ENCODE results near the gene AFAP1L2.

AFAP1L2 gene

DNA sequence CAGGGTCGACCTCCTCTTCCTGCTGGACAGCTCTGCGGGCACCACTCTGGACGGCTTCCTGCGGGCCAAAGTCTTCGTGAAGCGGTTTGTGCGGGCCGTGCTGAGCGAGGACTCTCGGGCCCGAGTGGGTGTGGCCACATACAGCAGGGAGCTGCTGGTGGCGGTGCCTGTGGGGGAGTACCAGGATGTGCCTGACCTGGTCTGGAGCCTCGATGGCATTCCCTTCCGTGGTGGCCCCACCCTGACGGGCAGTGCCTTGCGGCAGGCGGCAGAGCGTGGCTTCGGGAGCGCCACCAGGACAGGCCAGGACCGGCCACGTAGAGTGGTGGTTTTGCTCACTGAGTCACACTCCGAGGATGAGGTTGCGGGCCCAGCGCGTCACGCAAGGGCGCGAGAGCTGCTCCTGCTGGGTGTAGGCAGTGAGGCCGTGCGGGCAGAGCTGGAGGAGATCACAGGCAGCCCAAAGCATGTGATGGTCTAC, 118.3 kb downstream of the AFAP1L2 start:
- no peak for DNase-seq

DNA sequence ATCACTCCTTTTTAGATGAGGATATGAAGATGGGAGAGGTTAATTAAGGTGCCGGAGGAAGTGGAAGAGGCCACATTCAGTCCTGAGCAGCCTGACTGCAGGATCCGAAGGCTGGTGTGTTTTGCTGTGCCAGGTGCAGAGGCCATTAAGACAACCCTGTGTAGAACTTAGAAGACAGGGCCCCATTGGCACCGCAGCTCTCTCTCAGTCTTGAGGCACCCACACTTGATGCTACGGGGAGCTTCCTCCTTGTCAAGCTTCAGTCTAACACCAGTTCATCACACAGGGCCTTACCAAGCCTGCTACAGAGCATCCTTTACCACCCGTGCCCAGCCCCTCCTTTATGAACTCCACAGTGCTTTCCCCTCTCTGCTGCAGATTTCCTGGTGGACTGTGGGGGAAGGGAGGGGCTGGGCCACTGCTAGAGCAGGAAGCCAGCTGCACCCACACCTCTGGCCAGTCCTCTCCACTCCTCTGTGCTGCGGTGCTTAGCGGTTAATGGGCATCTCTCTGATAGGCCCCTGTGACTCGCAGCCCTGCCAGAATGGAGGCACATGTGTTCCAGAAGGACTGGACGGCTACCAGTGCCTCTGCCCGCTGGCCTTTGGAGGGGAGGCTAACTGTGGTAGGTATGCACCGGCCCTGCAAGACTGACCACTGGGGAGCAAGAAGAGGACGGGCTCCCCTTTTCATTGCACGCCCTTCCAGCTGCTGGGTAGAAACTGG, 119.8 kb downstream of the AFAP1L2 start:
- no peak for DNase-seq

DNA sequence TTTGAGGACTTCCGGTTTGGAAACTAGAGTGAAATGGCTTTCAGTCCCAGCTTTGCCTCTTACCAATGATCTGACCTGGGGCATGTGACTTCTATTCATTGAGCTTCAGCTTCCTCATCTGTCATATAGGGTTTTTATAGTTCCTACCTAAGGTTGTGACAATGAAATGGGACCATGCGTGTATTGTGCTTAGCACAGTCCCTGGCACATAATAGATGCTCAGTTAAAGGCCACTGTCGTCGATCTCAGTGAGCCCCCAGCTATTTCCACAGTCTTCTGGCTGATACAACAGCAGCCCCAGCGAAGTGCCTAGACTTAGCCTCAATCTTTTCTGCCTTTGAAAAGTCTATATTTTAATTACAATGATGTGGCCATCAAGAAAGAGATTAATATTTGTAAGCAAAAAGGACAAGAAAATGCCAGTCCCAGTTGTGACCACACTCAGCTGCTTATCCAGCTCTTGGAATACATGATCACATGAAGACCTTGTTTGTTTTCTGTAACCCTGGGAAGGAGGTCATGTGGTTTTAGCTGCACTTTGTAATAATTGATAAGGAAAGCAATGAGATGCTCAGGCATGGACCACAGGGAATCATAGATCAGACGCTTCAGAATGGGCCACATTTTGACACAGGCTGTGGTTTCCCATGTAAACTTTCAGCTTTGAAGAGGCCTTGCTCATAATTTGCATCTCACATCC, 120.6 kb downstream of the AFAP1L2 start:
- no peak for DNase-seq

DNA sequence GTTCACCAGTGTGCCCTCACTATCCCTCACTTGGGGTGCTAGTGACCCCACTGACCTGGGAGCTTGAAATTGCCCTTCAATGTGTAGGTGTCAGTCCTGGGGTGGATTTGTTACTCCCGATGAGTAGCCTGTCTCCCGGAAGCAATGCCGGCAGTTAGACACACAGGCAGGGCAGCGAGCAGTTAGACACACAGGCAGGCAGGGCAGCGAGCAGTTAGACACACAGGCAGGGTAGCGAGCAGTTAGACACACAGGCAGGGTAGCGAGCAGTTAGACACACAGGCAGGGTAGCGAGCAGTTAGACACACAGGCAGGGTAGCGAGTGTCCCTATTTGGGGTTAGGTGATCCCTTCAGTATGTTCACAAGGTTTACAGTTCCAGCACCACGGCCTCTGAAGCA, 121.2 kb downstream of the AFAP1L2 start:
- no peak for DNase-seq

DNA sequence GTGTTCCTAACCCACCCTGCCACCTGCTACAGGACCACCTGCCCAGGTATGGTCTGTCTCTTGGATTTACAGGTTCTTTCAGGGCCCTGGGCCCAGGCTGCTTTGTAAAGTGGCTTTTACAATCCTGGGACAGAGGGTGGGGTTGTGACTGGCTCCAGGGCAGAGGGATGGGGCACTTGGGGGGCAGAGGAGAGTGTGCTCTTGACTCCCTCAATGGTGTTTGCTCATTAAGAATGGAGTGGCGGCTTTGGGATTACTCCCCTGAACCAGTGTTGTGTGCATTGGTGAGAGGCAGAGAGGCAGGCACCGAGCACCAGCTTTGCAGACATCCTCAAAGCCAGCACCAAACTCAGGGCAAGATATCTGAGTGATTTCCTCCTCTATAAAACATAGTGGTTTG, 121.8 kb downstream of the AFAP1L2 start:
- DNase-seq: no peak

DNA sequence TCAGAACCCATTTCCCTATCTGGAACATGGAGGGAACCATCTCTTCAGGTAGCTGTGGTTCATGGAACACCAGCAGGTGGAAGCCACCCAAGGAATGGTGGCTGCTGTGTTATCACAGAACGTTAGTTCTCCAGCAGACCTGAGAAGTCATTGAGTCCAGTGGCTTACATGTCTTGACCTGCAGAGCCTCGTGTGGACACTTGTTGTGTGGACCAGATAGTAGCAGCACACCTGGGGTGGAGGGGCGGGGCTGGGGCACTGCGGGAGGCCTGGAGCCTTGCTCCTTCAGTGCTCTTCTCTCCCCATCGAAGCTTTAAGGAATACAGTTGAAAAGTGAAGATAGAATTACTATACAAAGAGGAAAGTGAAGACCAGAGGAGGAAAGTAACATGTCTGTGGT, 122.8 kb downstream of the AFAP1L2 start:
- DNase-seq: no peak

DNA sequence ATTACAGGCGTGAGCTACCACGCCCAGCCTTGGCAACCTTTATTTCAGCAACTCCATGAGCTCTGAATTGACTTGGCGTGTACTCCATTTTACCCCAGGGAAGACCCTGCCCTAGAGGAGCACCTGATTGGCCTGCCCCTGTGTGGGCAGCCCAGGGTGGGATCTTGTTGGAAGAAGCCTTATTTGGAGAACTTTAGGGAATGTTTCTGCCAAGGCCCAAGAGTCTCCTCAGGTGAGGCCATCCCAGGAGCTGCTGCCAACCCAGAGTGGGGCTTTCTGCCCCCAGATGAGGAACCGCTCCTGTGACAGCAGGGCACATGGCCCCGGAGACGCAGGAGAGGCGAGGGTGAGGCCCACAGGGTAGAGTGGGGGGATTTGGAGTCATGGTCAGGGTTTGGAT, 123.3 kb downstream of the AFAP1L2 start:
- DNase-seq: no peak

DNA sequence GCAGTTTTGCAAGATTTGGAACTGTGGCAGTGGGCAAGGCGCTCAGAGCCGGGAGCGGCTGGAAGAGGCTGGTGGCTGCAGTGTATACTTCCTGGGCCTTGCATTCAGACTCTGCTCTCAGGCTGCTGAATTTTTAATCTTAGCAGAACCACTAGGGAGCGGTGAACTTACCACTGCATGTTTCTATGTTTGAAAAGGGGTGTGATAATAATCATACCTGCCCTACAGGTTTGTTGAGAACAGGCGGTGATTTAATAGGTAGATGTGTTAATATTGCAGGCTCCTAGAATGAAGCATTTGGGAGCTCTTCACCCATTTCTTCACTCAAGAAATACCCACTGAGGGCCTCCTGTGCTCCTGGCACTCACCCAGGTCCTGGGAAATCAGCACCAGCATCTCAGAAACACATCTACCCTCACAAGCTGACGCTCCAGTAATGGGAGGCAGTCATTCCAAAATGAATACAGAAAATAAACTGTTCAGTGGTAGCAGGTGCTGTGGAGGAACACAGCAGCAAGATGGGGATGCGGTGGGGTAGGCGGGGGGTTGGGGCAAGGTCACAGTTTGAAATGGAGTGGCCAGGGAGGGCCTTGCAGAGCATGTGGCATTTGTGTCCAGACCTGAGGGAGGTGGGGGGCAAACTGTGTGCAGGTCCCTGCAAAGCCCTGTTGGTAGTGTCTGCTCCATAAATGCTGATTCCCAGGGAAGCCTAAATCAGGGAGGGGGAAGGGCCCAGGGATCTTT, 124.2 kb downstream of the AFAP1L2 start:
- DNase-seq: no peak

DNA sequence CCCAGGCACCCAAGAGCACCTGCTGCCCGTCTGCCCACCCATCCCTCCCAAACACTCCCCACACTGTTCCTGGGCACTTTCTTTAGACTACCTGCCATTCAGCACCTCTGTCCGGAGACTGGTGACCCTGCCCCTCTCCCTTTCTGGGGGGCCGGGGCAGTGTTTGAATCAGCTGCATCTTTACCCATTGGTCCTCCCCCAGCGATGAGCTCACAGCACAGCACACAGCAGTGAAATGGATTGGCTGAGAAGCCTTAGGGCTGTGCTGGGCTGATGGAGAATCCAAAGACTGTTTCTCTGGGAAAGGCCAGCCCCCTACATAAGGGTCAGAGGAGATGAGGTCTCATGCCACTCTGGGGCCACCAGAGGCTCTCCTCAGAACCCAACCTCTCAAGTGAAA, 125.0 kb downstream of the AFAP1L2 start:
- no peak for DNase-seq

DNA sequence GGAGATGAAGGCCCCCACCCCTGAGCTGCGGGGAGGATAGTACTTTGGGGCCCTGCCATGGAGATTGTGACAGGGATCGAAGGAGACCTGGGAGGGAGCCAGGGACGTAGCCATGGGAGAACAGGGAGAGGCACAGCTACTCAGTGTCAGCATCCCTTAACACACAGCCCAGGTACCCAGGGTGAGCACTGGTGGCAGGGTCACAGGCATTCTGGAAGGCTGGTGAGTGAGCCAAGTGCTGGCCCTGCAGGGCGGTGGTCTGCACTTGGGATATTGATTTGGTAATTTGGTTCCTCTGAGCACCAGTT, 125.5 kb downstream of the AFAP1L2 start:
- DNase-seq: no peak

DNA sequence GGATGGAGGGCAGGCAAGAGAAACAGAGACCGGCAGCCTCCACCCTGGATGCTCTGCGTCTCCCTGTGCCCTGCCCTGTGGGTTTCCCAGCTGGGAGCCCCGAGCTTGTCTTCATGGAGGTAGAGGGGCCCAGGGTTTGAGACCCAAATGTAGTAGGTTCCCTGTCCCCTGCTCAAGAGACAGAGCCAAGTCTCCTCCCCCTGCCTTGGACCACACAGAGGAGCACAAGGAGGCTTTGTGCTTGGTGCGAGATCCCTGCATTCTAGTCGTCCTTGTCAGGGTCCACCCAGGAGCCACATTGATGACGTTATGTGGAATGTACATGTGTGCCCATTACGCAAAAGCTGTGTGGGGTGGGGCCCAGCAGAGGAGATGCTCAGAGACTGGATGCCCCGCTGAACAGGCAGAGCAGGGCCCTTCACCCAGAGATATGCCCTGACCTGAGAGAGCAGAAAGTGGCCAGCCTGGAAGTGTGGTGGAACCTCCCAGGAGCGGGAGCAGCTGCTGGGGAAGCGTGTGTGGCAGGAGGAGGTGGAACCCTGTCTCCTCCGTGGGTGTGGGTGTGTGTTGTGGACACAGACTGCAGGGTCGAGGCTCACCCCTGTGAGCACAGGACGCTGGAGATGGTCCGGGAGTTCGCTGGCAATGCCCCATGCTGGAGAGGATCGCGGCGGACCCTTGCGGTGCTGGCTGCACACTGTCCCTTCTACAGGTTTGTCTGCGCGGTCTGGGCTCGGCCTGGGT, 126.0 kb downstream of the AFAP1L2 start:
- no peak for DNase-seq

DNA sequence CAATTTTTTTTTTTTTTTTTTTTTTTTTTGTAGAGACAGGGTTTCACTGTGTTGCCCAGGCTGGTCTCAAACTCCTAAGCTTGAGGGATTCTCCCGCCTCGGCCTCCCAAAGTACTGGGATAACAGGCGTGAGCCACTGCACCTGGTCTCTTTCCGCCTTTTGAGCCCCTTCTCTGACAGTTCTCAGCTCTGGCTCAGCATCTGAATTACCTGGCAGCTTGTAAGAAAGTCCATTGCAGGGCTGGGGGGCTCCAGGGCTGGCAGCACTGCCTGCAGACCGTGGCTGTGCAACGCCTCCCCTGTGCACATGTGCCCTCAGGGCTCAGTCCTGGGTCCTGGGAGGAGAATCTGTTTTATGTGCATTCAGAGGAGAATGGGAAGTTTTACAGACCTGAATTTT, 127.6 kb downstream of the AFAP1L2 start:
- no peak for DNase-seq

DNA sequence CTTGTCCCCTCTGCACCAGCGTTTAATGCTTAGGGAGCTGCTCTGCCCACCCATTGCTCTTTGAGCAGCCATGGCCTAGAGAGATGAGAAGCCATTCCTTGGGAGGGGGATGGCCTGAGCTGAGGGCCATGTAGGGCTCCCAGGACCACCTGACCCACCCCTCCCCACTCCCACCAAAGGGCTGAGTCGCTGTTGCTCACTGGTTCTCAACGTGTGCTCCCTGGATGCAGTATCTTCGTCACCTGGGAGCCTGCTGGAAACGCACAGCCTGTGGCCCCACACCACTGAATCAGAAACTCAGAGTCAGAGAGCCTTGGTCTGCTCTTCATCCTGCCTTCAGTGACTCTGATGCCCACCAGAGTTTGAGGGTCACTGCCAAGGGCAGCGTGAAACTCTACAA, 128.2 kb downstream of the AFAP1L2 start:
- no peak for DNase-seq

DNA sequence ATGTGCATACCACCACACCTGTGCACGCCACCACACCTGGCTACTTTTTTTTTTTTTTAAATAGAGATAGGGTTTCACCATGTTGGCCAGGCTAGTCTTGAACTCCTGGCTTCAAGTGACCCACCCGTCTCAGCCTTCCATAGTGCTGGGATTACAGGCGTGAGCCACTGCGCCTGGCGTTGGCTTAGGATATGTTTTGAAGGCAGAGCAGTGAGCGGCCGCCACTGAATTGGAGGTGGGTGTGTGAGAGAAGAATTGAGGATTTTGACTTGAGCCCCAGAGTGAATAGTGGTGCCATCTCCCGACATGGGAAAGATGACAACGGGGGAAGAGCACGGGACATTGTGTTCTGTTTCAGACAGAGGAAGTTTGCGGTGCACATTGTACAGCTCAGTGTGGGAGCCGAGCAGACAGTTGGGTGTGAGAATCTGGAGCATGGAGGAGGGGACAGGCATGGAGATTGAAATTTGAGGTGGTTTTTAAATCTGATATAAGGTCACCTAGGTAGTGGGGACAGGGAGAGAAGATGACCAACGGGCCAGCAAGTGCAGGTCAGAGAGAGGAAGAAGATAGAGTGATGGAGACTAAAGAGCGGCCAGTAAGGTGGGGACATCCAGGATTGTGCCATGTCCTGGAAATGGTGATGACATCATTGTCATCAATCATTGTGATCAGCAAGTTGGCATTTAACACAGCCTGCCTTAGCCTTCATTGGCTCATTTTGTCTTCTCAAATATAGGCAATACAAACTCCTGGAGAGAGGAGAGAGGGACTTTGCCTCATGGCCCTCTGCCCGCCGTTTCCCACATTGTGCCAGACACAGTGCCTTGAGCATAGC, 129.5 kb downstream of the AFAP1L2 start:
- no peak for DNase-seq

DNA sequence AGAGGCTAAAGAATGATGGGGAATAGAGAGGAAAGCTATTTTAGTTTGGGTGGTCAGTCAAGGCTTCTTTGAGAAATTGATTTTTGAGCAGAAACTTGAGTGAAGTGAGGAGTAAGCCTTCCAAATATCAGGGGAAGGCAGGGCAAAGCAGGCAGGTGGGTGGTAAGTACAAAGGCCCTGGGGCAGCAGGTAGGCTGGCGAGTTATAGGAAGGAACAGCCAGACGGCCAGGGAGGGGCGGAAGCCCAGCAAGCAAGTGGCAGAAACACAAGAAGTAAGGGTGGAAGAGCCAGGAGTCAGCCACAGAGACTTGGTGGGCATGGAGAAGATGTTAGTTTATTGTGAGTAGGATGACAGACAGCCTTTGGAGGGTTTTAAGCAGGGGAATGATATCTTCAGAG, 130.4 kb downstream of the AFAP1L2 start:
- DNase-seq: no peak

DNA sequence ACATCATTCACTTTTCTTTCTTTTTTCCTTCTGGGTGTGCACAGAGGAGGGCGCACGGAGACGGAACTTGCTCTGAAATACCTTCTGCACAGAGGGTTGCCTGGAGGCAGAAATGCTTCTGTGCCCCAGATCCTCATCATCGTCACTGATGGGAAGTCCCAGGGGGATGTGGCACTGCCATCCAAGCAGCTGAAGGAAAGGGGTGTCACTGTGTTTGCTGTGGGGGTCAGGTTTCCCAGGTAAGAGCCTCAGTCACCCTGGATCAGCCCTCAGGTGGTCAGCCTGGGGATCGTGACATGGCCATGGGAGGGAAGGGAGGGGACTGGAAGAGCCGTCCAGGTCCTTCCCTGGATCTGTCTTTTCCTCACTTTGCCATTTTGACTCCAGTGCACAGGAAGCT, 131.6 kb downstream of the AFAP1L2 start:
- DNase-seq: no peak

DNA sequence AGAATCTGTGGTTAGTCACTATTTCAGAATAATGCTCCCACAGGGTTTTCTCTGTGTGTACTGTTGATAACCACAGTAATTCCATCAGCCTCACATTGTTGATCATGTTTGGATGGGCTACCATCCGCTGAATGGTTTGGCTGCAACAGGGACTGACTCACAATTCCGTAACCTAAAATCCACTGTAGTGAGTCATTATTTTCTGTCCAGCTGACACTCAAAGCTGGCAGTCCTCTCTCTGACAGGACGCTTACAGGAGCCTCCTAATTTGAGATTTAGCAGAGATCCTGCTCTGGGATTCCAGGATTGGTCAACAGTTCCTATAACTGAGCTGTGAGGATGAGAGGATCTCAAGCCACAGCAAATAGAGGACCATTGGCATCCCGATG, 132.5 kb downstream of the AFAP1L2 start:
- DNase-seq: no peak

DNA sequence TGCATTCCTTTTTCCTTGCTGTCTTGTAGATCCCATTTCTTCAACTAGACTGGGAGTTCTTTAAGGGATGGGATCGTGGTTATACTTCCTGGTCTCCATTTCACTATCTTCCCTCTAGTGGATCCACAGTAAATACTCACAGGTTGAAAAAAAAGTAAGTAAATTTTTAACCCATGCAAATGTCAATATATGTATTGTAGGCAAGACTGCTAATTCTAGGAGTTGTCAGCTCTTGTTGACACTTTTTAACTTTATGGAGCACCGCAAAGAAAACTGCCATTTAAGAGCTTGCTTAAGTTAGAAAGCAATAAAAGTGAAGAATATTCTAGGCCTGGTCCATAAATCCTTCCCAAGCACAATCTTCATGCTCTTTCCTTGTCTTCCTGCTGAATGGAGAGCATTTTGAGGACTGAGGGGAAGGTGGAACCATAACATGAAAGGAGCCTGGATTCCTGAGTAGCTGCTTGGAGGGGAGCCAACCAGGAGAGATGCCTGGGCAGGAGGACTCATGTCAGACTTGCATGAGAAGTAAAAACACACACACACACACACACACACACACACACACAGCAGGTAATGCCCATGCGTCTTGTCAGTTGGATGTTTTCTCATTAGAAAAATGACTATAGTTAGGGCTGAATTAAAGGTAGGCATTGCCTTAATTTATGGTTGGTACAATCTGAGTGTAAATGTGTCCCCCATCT, 133.1 kb downstream of the AFAP1L2 start:
- no peak for DNase-seq

DNA sequence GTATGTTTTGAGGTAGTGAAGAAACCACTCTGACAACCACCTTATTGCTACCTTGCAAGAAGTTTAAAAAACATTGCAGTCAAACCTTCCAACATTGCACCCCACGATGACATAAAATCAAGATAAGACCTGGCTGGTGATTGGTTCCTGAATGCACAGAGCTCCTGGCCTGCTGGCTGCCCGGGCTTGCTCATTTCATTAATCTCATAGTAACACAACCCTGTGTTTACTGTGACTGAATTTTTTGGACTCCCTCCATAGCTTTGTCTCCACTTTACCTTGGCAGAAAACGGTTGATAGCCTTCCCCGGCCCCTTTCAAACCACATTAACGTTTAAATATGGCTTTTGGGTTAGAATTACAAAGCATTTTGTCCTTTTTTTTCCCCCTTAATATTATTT, 137.8 kb downstream of the AFAP1L2 start:
- DNase-seq: no peak

DNA sequence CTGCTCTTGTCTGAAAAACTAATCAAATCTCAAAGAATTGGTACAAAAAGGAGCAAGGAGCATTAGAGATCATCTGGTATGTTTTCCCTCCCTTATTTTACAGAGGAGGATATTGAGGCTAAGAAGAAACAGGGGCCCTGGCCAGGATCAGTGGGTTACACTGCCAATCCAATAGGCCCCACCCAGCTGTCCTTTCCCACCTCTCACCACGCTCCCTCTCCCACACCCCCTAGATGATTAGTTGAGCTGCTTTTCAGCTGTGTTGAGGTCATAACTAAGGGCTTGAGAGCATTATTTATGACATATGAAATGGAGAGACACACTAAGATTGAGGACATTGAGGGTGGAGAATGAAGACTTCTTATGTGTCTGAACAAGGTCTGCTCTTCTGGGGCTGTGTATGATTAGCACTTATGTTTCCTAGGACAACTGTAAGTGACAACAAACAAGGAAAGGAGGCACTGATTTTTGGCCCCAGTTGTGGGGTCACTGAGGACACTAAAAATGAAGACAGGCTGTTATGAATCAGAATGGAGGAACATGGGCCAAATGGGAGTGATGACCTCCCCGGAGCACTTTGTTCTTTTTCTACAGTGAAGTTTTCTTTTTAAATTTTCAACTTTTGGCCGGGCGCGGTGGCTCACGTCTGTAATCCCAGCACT, 138.8 kb downstream of the AFAP1L2 start:
- DNase-seq: no peak

DNA sequence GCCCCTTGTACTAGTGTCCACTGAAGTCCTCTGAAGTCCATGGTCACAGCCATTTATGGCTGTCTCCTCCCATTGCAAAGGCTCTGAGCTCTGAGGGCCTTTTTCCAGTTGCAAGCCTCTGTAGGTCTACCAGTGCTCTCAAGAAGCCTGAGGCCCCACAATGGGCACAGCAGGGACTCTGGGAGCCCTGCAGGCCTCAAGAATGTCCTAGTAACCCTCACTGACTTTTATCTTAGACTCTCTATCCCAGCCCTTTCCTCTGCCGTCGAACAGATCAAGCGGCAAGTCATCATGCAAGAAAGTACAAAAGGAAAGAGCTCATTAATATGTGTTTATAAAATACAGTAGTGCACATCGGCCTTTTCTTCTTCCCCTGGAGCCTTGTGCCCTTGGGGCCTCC, 141.8 kb downstream of the AFAP1L2 start:
- DNase-seq: no peak
